ENCODE data around the gene SPTBN2. TPM values are rescaled to one million over a fixed set of nuclear protein-coding genes. Genes with fewer than 3 reads are reported as not detected.

SPTBN2 gene
- total and polyA plus RNA-seq, 2 of the 8 experiments (the other 6 are each of a cell fraction or from before 2014, with no cell fraction given), result 19.1 to 69.0 TPM

DNA sequence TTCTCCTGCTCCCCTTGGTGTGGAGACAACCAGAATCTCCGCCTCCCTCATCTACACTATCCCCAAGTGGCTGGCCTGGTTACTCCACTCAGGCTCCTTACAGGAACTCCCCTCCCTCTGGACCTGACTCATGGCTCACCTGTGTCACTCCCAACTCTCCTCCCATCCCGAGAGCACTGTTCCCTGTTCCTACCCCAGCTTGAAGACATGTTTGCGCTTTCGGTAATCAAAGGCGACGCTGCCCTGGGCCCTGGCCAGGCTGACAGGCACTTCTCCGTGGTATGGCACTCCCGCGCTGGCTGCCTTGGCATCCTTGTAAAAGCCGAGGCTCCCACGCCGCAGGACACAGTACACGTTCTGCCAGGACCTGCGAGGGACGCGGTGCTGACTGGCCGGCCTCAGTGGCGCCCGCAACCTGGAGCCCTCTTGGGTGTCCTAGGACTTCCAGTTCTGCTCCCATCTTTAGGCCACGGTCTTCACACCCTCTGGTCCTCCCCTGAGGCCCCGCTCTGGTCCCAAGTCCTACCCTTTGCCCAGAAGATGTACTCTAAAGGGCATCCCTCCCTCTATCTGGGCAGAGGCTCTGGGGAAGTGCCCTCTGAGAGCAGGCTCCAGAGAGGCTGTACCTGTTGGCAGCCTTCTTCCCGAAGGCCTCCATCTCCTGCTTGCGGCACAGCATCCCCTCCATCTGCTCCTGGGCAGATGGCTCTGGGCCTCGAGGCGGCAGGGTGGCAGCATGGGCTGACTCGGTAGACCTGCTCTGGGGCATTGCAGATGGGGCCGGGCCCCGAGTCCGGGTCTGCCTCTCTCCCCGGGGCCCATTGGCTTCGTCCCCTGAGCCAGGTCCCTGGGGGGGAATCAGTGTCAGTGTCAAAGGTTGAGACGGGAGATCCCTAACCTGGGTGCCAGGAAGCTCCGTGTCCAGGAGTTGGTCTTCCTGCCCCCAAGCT is 41.9 kb downstream of the SPTBN2 start:
- no peak for TF ChIP-seq RBBP5 (IDR thresholded peaks at IDR 0.05; ENCODE audit: borderline replicate concordance, low read depth, low read length)
- no peak for TF ChIP-seq CEBPB (IDR thresholded peaks at IDR 0.05; ENCODE audit: low read depth, low read length)
- no peak for TF ChIP-seq CBX5 (IDR thresholded peaks at IDR 0.05; ENCODE audit: low read depth, low read length)
- no peaks in the 10 kb centered on the region for H3K27me3 ChIP-seq (replicated peaks in 1 of 4; ENCODE audit: control insufficient read depth in 3 of 4, extremely low read depth in 1 of 4, insufficient read depth in 3 of 4, low read length in 3 of 4)
- H2BK12ac ChIP-seq (ENCODE audit: low read depth, low read length), result no peak overlapping the region
- DNase-seq (ENCODE audit: low read depth in 1 of 2, low spot score in 2 of 2), result no peak
- no peak overlapping the region for H3K4me3 ChIP-seq (ENCODE audit: extremely low read depth in 1 of 4, insufficient read depth in 2 of 4, low read depth in 3 of 4, low read length in 4 of 4)
- no peak overlapping the region for H2AFZ ChIP-seq (ENCODE audit: low read length)
- H3K23ac ChIP-seq (ENCODE audit: insufficient read length), result no peak overlapping the region
- peaks cover 17 to 54% (median 42%) of the 10 kb centered on the region in 4 experiments; a peak in 7 of 8 replicates for H3K36me3 ChIP-seq (ENCODE audit: control insufficient read depth in 2 of 4, insufficient read depth in 4 of 4, low read length in 3 of 4)
- no peaks in the 10 kb centered on the region for H3K9me3 ChIP-seq (ENCODE audit: insufficient read depth in 2 of 2, low read depth in 1 of 2, low read length in 1 of 2)
- H3K14ac ChIP-seq (ENCODE audit: insufficient read length), result no peak overlapping the region
- H3K9ac ChIP-seq (replicated peaks in 1 of 4; ENCODE audit: extremely low read depth in 1 of 4, low read depth in 3 of 4, low read length in 3 of 4), result no peak overlapping the region
- H2AK5ac ChIP-seq (ENCODE audit: low read depth, low read length), result no peak overlapping the region
- H3K27ac ChIP-seq (ENCODE audit: low read depth, low read length), result no peak overlapping the region
- no peak overlapping the region for H2BK15ac ChIP-seq (ENCODE audit: low read length)
- no peak overlapping the region for H2BK120ac ChIP-seq (replicated peaks; ENCODE audit: low read depth, low read length)
- no peak overlapping the region for H3K4ac ChIP-seq (replicated peaks; ENCODE audit: insufficient read length, low read depth, low read length)
- H4K5ac ChIP-seq (ENCODE audit: insufficient read length, low read depth, low read length), result no peak overlapping the region
- FAIRE-seq, result no peak
- H3K23me2 ChIP-seq (ENCODE audit: low read depth, low read length), result no peaks in the 10 kb centered on the region
- peaks cover 0 to 4% of the 10 kb centered on the region in 2 experiments for H4K20me1 ChIP-seq (replicated peaks in 1 of 2; ENCODE audit: control insufficient read depth in 1 of 2, insufficient read depth in 2 of 2, low read length in 2 of 2)
- WGBS, 2 experiments (ENCODE audit: extremely low coverage in 1 of 2, insufficient coverage in 1 of 2, insufficient read length in 1 of 2, insufficient replicate concordance in 2 of 2, low coverage in 1 of 2, low lambda C conversion rate in 2 of 2, missing lambda C conversion rate in 1 of 2), result 97% methylated on average over 27 of the region's 33 CpGs; no CpG with 5 or more reads in 1 of the 2 experiments
- H3K79me2 ChIP-seq (ENCODE audit: control insufficient read depth in 1 of 2, insufficient read depth in 2 of 2, low read length in 2 of 2), result no peaks in the 10 kb centered on the region
- H3K4me2 ChIP-seq (ENCODE audit: insufficient read depth in 1 of 2, low read depth in 2 of 2, low read length in 2 of 2), result no peak overlapping the region
- CTCF ChIA-PET (ENCODE audit: partially characterized antibody), result interaction anchor here (0.5 to 2.7 kb wide), 6 partner anchors 8 to 307 kb away, joined by 3 to 11 read pairs (median 4); no protein-coding TSS in a partner anchor
- H4K91ac ChIP-seq (replicated peaks; ENCODE audit: insufficient read length, low read length), result no peak overlapping the region
- H3K18ac ChIP-seq (ENCODE audit: extremely low read depth, low read length), result no peak overlapping the region
- H2BK20ac ChIP-seq (ENCODE audit: low read length), result no peak overlapping the region
- H3K4me1 ChIP-seq (replicated peaks in 1 of 4; ENCODE audit: control insufficient read depth in 3 of 4, insufficient read depth in 4 of 4, low read length in 3 of 4), result no peaks in the 10 kb centered on the region
- H3K79me1 ChIP-seq (ENCODE audit: low read depth, low read length), result no peaks in the 10 kb centered on the region
- POLR2A ChIA-PET (ENCODE audit: partially characterized antibody), result interaction anchor here (1.1 to 1.6 kb wide), 4 partner anchors 9 to 156 kb away, joined by 3 to 7 read pairs (median 4); partner anchors contain the start of gene RBM4B
- H2BK5ac ChIP-seq (ENCODE audit: low read depth, low read length), result no peak overlapping the region; the same call in 1 of the 2 replicates
- H4K8ac ChIP-seq (ENCODE audit: extremely low read depth, insufficient read depth, low read length), result no peak overlapping the region
- H3K56ac ChIP-seq (replicated peaks; ENCODE audit: insufficient read length, low read depth, low read length), result no peak overlapping the region

Measured in H1 (cell line).